Left forelimb (tissue), 1 donor: Measurements from ENCODE around the gene MRPL27.

Source experiments
- DNase-seq: peaks from one replicate; pipeline ENCODE4 v3.0.0-alpha.2; 2018; ENCODE audit warnings: low spot score

Gene MRPL27

GRCh38 chr17:50360486-50361115 is 12.4 kb downstream of the MRPL27 start:
- no peak for DNase-seq

- no peak for DNase-seq
These were observed 13.0 kb downstream of the MRPL27 start for GRCh38 chr17:50359998-50360461.

GRCh38 chr17:50359005-50359699 is 13.8 kb downstream of the MRPL27 start:
- no peak for DNase-seq

- no peak for DNase-seq
These were observed 14.8 kb downstream of the MRPL27 start for GRCh38 chr17:50358177-50358576.

GRCh38 chr17:50356892-50357510 is 16.0 kb downstream of the MRPL27 start:
- DNase-seq: no peak

- no peak for DNase-seq
These were observed 16.6 kb downstream of the MRPL27 start for GRCh38 chr17:50356418-50356817.

GRCh38 chr17:50355701-50356341 is 17.2 kb downstream of the MRPL27 start:
- DNase-seq: no peak

GRCh38 chr17:50355336-50355700 is 17.7 kb downstream of the MRPL27 start:
- no peak for DNase-seq

GRCh38 chr17:50354776-50355175 is 18.2 kb downstream of the MRPL27 start:
- no peak for DNase-seq

- DNase-seq: peak; percentile 48
These were observed 18.8 kb downstream of the MRPL27 start for GRCh38 chr17:50354198-50354597.

GRCh38 chr17:50353600-50354195 is 19.3 kb downstream of the MRPL27 start:
- no peak for DNase-seq

- no peak for DNase-seq
These were observed 20.0 kb downstream of the MRPL27 start for GRCh38 chr17:50352693-50353599.

GRCh38 chr17:50352072-50352692 is 20.8 kb downstream of the MRPL27 start:
- DNase-seq: peak; percentile 60

GRCh38 chr17:50350733-50351132 is 22.3 kb downstream of the MRPL27 start:
- DNase-seq: peak; percentile 25

- peak; percentile 63 for DNase-seq
These were observed 23.8 kb downstream of the MRPL27 start for GRCh38 chr17:50349243-50349600.

- DNase-seq: peak; percentile 53
These were observed 24.3 kb downstream of the MRPL27 start for GRCh38 chr17:50348522-50349242.

GRCh38 chr17:50347894-50348291 is 25.1 kb downstream of the MRPL27 start:
- no peak for DNase-seq

GRCh38 chr17:50347117-50347893 is 25.7 kb downstream of the MRPL27 start:
- peak; percentile 60 for DNase-seq
